ENCODE measurements around the gene INPP5A.

The INPP5A gene

DNA sequence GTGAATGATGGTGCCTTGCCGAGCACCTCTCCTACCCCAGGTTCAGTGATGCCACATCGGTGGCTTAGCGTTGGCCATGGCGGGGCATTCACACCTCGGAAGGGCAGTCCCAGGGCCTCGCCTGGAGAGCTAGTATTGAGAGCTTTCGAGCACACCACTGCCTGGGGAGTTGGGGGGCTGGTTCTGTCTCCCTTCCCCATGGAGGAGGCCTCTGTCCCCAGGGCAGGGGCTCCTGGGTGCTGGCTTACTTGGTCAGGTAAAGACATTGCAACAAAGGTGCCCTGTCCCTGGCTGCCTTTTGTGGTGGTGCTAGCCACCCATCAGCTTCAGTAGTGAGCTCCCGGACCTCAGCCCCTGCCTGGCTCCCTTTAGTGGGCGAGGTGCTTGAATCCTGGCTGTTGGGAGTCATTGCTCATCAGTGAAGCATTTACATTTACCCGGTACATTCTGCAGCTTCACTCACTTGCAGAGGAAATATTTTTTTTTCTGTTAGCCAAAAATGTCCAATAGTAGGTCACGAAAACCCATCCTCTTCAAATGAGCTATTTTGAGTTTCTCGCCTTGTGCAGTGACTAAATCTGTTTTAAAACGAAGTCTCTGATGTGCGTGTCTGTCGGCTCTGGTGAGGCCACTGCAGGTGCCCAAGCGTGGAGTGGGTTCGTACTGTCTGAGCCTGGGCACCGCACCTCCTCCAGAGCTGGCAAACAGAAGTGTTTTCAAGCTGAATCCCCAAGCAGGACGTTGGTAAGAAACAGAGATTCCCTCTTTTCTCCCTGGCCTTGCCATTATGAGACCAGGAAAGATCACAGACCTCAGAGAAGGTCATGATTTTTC is 95.5 kb downstream of the INPP5A start:
- FAIRE-seq: no peak

DNA sequence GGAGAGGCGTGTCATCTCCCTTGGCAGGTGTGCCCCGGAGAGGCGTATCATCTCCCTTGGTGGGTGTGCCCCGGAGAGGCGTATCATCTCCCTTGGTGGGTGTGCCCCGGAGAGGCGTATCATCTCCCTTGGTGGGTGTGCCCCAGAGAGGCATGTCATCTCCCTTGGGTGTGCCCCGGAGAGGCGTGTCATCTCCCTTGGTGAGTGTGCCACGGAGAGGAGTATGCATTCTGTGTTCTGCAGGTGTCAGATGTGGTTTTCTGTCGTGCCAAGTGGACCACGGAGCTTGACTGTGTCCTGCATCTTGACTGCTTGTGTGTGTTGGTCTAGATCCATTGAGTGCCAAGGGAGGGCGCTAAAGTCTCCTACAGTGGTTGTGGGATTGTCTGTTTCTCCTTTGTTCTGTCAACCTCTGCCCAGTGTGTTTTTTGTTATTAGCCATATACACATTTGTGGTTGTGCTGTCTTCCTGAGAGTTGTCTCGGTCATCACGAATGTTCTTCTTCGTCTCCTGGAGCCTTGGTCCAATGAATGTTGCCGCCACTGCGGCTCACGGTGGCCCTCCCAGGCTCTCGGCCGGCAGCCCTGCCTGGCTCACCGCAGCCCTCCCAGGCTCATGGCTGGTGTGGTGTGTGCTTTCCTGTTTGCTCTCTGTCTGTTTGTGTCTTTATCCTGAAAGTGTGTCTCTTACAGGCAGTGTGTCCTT is 96.8 kb downstream of the INPP5A start:
- no peak for FAIRE-seq

DNA sequence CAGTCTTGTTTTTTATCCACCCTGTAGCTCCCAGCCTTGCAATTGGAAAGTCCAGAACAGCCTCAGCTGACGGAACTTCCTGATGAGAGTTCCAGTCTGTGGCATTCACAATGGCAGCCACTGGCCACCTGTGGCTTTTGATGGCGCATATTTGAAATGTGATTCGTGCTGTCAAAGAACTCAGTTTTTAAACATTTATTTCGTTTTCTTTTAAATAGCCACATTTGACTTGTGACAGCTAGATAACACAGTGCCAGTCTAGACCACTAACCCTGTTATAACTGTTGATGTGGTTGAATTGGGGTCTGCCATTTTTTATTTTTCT is 97.3 kb downstream of the INPP5A start:
- no peak for FAIRE-seq

DNA sequence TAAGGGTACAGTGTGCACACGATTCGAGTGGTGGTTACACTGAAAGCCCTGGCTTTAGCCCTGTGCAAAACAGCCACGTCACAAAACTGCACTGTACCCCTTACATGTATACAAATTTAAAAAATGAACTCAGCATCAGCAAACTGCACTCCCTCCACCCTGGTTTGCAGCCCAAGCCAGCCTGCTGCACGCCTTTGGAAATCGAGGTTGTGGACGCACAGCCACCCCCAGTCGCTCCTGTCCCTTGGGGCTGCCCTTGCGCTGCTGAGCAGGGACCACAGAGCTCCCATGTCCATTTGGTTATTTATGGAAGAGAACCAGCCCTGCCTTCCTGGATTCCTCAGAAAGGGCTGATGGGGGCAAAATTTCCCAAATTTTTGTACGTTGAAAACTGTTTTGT is 98.8 kb downstream of the INPP5A start:
- no peak for FAIRE-seq

DNA sequence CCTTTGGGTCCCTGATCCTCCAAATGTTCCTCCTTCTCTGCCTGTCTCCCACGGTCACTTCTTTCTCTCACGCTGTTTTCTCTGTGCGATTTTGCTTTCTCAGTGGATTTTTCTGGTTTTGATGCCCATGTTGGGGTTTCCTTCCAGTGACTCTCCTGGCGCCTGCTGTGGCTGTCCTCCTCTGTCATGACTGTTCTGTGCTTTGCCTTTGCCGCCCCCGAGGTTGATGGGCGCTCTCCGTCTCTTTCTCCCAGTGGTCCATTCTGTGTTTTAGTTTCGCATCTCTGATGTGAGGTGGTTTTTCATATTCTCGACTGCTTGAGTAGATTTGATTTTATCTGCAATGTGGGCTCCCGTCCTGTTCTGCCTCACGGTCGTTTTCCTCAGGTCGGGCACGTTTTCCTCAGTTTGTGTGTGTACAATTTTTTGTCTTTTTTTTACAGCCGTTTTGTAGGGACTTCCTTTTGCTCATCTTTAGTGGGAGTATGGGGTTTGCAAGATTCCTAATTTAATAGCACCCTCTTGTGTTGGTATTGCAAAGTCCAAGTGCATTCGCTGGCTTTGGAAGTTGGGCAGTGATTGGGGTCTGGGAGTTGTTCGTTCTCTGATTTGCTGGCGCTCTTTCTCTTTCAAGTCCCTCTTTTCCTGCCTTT is 100.0 kb downstream of the INPP5A start:
- FAIRE-seq: no peak

DNA sequence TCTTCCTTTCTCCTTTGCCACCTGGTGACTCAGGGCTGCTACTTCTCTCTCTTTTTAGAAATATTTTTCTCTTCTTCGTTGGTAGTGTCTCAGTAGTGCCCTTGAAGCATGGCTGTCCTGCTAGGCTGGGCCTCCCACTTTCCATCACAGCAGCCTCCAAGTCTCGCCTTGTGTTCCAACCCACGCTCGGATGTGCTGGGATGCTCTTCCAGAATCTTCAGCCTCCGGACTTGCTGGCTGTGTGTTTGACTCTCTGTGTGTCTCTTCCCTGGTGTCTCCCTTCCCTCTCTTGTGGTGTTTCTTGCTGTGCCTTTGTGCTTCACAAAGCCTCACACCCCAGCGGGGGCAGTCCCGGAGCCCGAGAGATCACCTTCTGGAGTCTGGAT is 100.5 kb downstream of the INPP5A start:
- FAIRE-seq: no peak

DNA sequence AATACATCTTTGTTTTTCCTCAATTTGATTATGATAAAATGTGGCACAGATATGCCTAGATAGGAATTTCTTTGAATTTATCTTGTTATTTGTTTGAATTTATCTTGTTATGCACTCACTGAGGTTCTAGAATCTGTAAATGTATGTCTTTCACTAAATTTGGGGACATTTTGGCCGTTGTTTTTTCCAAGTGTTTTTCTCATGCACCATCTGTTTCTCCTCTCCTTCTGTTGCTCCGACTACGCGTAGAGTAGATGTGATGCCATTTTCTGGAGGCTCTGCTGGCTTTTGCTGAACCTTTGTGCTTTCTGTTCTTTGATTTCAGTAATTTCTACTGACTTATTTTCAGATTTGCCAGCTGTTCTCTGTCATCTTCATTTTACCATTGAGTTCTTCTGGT is 101.9 kb downstream of the INPP5A start:
- no peak for FAIRE-seq

DNA sequence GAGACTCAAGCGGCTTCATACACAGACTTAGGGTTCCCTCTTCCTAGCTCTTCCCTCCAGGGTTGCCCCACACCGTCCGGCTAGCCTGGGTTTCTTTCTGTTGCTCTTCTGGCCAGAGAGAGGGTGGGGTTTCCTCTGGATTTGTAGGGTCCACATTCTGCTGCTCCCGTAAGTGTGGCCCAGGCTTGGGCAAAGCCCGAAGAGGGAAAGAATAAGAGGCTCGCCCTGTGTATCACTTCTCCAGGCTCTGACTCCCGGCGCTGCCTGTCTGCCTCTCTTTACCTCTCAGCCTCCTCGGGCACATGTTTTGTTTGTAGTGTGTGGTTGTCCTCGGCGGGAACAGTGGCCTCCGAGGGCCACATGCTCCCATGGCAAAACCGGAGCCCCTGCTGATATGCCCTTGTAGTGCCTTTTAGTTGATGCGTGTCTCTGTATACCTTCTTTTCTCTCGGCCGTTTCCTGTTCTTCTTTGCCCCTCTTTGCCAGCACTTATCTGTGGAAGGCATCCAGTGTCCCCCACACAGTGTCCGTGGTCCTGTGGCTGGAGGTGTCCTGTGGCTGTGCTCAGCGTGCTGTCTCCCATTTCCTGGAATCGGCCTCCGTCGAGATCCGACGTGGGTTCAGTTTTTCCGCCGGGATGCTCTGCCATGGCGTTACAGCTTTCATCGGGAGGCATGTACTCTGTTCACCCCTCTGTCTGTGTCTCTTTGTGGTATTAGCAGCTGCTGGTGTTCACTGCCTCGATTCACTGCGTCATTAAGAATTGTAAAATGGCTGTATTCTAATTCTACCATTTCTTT is 102.9 kb downstream of the INPP5A start:
- no peak for FAIRE-seq

DNA sequence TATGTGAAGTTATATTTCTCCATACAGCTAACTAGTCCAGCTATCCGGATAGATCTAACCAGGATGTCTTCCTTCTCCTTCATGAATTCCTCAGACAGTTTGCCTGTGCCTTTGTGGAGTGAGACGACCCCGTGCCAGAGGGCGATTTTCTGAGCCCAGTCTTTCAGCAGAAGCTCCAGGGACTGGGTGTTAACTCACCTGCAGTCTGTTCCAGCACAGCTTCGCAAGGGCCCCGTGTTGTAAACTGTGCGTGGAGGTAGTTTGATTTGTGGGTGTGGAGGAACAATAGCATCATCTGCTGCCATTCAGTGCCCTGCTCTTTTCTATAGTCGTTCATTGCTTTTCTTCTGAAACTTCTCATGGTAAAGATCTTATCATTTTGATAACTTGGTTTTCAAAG is 103.8 kb downstream of the INPP5A start:
- FAIRE-seq: no peak

DNA sequence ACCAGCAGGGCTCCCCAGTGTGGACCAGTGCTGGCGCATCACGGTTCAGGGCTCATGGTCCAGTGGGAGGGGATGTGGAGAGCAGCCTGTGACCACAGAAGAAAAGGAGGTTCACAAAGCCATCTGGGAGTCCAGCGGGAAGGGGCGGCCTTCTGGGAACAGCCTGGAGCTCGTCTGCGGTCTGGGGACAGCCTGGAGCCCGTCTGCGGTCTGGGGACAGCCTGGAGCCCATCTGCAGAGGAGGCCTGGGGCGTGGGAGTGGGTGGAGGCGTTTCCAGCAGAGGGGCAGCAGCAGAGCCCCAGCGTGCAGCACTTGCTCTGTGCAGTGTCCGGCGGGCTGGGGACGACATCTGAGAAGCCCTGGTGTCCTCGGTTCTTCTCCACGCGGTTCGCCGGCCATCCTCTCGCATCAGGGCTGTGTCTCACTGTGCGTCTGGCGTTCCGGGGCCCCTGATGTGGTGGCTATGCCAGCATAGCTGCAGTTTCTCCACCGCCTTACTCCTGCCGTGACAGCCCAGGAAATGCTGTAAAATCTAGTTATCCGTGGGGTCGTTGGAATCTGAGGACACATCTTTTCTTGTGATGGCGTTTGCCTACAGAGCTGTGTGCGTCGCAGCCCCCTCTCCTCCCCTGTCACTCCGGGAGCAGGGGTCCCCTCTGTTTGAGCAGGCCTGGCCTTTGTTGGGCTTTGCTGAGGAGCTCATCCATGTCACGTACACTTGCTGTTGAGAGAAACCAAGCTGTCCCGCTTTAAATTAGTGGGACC is 104.6 kb downstream of the INPP5A start:
- FAIRE-seq: no peak

DNA sequence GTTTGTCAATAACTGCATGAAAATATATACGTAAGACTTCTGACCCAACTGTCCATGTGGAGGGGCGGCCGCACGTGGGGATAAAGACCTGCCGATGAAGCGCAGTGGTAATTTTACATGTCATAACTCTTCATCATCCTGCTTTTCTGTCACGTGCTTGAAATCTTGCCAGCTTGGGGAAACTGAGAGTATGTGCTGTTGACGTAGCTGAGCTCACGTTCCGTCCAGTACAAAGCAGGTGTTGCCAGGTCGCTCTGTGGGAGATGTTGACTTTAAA is 105.1 kb downstream of the INPP5A start:
- FAIRE-seq: no peak

DNA sequence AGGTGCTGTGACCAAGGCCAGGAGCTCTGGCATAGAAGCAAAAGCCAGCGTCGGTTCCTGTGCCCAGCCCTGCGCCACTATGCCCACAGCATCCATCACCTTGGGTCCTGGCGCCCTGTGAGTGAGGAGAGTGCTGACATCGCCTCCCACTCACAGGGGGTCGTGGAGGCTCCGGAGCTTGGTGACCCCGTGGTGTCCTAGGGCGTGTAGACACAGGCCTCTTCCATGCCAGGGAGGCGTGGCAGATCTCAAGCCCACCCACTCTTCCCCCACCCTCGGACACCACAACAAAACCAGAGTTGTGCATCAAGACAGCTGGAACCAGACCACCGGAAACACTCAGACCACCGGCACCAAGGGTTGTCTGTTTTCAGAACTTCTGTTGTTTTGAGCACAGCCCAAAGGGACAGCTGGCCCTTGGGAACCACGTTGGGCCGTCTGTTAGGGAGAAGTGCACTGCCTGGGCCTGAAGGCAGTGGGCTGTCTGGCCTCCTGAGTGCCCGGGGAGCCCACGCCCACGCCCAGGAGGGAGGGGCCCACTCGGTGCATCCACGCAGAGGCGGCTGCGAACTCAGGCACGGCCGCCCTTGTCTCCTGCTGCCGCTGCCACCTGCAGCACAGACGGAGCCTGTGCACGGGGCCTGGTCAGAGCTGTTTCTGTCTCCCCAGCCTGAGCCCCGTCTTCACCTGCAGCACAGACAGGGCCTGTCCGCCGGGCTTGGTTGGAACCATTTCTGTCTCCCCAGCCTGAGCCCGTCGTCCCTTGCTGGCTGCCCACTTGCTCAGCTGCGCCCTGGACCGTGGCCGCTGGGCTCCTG is 106.3 kb downstream of the INPP5A start:
- FAIRE-seq: no peak

DNA sequence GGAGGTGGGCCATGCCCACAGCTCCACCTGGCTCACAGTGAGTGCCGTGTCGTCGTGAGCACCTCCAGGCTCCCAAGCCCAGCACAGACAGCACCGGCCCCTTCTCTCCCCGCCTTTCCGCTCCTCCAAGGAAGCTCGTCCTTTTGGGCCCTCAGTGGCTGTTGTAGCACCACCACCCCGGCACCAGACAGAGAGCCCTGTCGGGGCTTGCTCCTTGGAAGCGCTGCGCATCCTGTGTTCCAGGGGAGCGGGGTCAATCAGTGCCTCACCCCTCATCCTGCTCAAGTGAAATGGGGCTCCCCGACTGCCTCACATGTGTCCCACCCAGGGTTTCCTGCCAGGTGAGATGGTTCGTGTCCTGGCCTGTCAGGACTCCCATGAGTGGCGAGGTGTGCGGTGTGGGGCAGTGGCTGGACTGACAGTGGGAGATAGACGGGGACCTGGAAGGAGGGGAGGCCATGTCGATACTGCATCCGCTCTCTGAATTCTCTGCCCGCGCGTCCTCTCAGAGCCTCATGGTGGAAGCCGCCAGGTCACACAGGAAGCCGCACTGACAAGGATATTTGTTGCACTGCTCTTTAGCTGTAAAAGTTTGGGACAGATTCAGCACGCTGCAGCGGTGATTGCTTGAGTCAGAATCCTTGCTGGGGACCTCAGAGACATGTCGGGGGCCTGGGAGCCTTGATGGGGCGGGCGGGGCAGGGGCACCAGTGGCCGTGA is 107.1 kb downstream of the INPP5A start:
- no peak for FAIRE-seq

DNA sequence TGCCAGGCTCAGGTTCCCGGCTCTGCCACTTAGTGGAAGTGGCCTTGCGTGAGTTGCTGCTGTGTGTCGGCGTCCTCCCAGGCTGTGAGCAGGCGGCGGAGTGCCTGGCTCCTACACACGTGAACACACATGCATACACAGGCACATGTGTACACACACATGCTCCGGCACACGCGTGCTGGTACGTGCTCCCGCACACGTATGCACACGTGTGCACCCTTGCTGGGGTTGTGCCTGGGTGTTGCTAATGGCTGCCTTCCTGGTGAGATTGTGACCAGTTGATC is 107.6 kb downstream of the INPP5A start:
- FAIRE-seq: no peak

DNA sequence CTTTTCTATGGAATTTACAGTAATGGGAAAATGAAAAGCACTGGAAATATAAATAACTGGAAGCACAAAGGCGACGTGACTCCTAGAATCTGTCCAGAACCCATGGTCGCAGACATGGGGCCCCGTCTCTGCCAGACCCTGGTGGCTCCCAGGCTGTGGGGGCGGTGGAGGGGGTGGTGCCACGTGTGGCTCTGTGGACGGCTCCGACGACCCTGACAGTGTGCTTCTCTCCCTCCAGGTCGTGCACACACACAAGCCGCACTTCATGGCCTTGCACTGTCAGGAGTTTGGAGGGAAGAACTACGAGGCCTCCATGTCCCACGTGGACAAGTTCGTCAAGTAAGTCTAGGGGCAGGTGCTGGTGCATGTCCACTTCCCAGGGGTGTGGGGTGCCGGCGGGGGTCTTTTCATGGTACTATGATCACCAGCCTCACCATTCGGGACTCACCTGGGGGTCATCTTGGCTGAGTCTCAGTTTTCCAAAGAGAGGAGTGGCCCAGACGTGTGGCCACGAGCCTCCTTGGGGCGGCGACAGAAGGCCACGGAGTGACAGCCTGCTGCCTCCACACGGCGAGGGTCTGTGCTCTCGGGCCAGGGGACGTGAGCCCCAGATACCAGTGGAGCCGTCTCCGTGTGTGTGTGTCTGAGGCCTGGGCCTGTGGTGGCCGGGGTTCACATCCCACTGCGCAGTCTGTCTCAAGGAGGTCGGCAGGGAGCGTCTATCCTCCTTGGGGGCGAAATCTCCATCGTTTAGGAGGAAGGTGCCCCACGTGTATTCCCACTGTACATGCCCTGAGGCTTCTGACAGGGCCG is 108.2 kb downstream of the INPP5A start:
- FAIRE-seq: no peak

DNA sequence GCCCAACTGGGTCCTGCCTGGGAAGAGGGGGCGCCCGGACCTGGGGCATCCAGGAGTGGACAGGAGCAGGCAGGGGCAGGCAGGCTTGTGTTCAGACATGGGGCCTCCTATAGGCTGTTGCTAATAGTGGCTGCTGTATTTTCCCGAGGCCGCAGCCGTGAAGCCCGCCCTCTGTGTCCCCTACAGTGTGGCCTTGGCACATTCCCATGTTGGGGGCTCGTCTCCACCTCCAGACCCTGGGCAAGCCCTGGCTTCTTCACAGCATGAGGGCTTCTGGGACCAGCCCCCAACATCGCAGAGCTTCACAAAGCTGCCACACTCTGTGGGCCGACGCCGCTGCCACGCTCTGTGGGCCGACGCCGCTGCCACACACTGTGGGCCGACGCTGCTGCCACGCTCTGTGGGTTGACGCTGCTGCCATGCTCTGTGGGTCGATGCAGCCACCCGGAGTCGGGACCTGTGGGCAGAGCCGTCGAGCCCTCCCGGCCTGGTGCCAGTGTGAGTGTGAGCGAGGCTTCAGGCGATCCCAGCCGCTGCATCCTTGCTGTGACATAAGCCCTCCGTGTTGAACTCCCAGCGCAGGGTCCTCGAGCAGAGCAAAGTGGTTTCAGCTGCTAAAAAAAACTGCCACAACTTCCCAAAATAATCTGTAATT is 109.0 kb downstream of the INPP5A start:
- FAIRE-seq: no peak

DNA sequence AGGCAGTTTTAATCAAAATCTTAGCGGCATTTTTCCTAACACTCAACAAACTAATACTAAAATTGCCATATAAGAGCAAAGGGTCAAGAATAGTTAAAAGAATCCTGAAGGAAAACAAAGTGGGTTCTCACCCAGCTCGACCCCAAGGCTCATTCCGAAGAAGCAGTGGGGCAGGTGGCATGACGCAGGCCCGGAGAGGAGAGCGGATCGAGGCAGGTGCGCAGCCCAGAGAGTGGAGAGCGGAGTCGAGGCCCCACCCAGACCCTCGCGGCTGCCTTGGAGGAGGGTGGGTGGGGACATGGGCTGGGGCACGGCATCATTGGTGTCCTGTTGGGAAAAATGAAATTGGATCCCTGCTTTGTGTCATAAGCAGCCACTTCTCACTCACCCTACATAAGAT is 109.8 kb downstream of the INPP5A start:
- FAIRE-seq: no peak

DNA sequence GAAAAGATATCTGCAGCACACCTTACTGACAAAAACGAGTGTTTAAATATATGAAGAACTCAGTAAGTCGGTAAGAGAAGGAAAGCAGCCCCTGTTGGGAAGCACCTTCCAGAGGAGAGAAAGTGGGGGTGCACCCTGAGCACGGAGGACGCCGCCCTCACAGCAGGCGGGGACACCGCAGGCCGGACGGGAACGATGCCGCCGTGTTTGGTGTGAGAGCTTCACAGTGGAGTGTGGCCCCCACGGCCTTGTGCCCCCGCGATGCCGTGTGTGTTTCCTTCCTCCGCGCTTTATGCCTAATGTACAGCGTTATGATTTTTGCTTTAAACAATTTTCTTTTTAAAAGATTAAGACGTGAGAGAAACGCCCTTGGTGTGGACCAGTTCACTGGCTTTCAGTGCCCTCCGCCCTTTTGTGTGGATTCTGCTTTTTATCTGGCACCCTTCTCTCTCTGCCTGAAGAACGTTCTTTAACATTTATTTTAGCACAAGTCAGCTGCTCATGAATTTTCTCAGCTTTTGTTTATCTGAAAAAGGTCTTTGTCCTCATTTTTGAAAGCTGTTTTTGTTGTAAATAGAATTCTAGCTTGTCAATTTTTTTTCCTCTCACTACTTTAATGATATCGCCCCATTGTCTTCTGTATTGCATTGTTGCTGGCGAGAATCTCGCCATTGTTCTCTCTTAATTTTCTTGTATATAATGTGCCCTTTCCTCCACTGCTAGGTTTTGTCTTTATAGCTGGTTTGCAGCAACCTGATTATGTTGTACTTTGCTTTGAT is 110.7 kb downstream of the INPP5A start:
- no peak for FAIRE-seq

DNA sequence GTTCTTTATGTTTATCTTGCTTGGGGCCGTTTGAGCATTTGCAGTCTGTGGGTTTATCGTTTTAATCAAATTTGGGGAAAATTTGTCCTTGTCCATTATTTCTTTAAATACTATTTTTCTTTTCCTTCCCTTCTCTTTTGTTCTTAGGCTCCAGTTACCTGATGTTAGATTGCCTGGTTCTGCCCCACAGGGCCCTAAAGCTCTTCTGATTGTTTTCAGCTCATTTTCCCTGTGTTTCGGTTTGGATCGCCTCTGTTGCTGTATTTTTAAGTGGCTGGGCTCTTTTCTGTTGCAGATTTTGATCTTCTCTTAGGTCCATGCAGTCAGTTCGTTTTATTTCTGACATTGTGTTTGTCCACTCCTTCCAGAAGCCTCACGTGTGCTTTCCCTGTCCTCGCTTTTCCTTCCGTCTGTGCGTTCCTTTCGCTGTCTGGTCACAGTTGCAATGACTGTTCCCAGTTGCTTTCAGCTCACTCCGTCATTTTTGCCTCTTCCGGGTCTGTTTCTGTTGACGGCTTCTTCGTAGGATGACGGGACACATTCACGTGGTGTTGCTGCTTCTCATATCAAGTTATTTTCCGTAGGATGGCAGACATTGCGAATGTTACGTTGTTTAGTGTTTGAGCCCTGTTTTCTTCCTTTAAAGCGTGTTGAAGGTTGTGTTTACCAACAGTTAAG is 111.4 kb downstream of the INPP5A start:
- FAIRE-seq: no peak

All from islet of Langerhans (tissue), 1 donor.